Astrocyte (in vitro differentiated cells and primary cell): ENCODE measurements around the gene CLVS2.

Experiments
- EZH2 ChIP-seq: IDR thresholded peaks from 2 replicates; pipeline ENCODE4 v1.6.1; 2012; ENCODE audit warnings: mild to moderate bottlenecking, low read length, inconsistent platforms; ENCODE audit not compliant: insufficient read depth
- TF ChIP-seq, protein P1 (sequence below): IDR thresholded peaks from 2 replicates; pipeline ENCODE4 v1.5.1; 2011; ENCODE audit warnings: low read depth, mild to moderate bottlenecking, inconsistent platforms, low read length, moderate library complexity; ENCODE audit not compliant: insufficient read depth

DNA sequence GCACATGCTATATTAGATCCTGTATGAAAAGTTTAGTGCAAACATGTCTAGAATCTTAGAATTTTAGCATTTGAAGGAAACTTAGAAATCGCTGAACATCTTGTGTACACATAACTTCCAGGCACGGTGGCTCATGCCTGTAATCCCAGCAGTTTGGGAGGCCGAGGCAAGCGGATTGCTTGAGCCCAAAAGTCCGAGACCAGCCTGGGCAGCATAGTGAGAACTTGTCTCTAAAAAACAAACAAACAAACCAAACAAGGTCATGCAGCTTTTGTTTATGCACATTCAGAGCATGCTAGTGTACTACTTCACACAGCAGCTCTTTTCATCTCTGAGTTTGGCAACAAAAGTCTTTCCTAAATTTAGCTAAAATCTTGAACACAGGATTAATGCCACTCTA lies 32.2 kb downstream of the CLVS2 start:
- no peak for TF ChIP-seq EZH2
- TF ChIP-seq, protein P1, sequence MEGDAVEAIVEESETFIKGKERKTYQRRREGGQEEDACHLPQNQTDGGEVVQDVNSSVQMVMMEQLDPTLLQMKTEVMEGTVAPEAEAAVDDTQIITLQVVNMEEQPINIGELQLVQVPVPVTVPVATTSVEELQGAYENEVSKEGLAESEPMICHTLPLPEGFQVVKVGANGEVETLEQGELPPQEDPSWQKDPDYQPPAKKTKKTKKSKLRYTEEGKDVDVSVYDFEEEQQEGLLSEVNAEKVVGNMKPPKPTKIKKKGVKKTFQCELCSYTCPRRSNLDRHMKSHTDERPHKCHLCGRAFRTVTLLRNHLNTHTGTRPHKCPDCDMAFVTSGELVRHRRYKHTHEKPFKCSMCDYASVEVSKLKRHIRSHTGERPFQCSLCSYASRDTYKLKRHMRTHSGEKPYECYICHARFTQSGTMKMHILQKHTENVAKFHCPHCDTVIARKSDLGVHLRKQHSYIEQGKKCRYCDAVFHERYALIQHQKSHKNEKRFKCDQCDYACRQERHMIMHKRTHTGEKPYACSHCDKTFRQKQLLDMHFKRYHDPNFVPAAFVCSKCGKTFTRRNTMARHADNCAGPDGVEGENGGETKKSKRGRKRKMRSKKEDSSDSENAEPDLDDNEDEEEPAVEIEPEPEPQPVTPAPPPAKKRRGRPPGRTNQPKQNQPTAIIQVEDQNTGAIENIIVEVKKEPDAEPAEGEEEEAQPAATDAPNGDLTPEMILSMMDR: no peak
